GOT3 (cell line): ENCODE results near the gene C3orf20.
"Not testable (repeated sequence)": the region's sequence is repeated elsewhere in the genome, so short reads cannot be mapped to it uniquely, and the experiment has no call there.

ENCODE experiments used
- DNase-seq: peaks from one replicate; lab custom pipeline; 2025; ENCODE audit warnings: mixed read lengths; lab: John Stamatoyannopoulos, UW

The C3orf20 gene

GRCh38 chr3:14650193-14650592, 24.7 kb upstream of the C3orf20 start:
- no peak for DNase-seq

GRCh38 chr3:14651440-14652251, 23.3 kb upstream of the C3orf20 start, which contains the start of gene CCDC174:
Gene CCDC174, plus strand, starts transcription at chr3:14651762. Its CDS starts 75 bp downstream, at chr3:14651837.
- DNase-seq, result peak; percentile 84

- not testable (repeated sequence) for DNase-seq
Measured at GRCh38 chr3:14652360-14652907, 22.5 kb upstream of the C3orf20 start.

GRCh38 chr3:14657579-14657978, 17.4 kb upstream of the C3orf20 start:
- DNase-seq, result no peak

GRCh38 chr3:14658978-14659377, 16.0 kb upstream of the C3orf20 start:
- DNase-seq, result no peak

GRCh38 chr3:14660942-14661341, 14.0 kb upstream of the C3orf20 start:
- no peak for DNase-seq

GRCh38 chr3:14663396-14664135, 11.4 kb upstream of the C3orf20 start:
- DNase-seq, result no peak

GRCh38 chr3:14664170-14664569, 10.8 kb upstream of the C3orf20 start:
- DNase-seq, result no peak

- no peak for DNase-seq
Measured at GRCh38 chr3:14672588-14672987, 2.4 kb upstream of the C3orf20 start.

- no peak for DNase-seq
Measured at GRCh38 chr3:14676881-14677280, 1.9 kb downstream of the C3orf20 start.

- no peak for DNase-seq
Measured at GRCh38 chr3:14678015-14678503, 3.1 kb downstream of the C3orf20 start.

- no peak for DNase-seq
Measured at GRCh38 chr3:14680115-14680514, 5.2 kb downstream of the C3orf20 start.

GRCh38 chr3:14680716-14681115, 5.8 kb downstream of the C3orf20 start:
- no peak for DNase-seq

GRCh38 chr3:14684447-14684846, 9.5 kb downstream of the C3orf20 start:
- DNase-seq, result no peak

GRCh38 chr3:14685179-14685578, 10.2 kb downstream of the C3orf20 start:
- no peak for DNase-seq

- DNase-seq, result no peak
Measured at GRCh38 chr3:14687360-14687759, 12.4 kb downstream of the C3orf20 start.

GRCh38 chr3:14688525-14688924, 13.6 kb downstream of the C3orf20 start:
- no peak for DNase-seq

GRCh38 chr3:14689247-14689980, 14.5 kb downstream of the C3orf20 start:
- DNase-seq, result no peak

- no peak for DNase-seq
Measured at GRCh38 chr3:14691239-14691638, 16.3 kb downstream of the C3orf20 start.

- DNase-seq, result no peak
Measured at GRCh38 chr3:14691719-14692118, 16.8 kb downstream of the C3orf20 start.

GRCh38 chr3:14698601-14699244, 23.8 kb downstream of the C3orf20 start:
- no peak for DNase-seq
